Measurements from ENCODE around the gene KCNT2.
"Not testable (repeated sequence)": the region's sequence is repeated elsewhere in the genome, so short reads cannot be mapped to it uniquely, and the experiment has no call there.

Gene KCNT2

GRCh38 chr1:196319301-196319700, 288.9 kb downstream of the KCNT2 start:
- DNase-seq (ENCODE audit: low spot score) = no peak

GRCh38 chr1:196317535-196318522, 290.4 kb downstream of the KCNT2 start:
- peak; percentile 47 for DNase-seq (ENCODE audit: low spot score)

GRCh38 chr1:196312739-196313138, 295.5 kb downstream of the KCNT2 start:
- DNase-seq (ENCODE audit: low spot score) = no peak

- peak; percentile 21 for DNase-seq (ENCODE audit: low spot score)
Measured at GRCh38 chr1:196309386-196309785, 298.9 kb downstream of the KCNT2 start.

- no peak for DNase-seq (ENCODE audit: low spot score)
Measured at GRCh38 chr1:196308176-196308575, 300.1 kb downstream of the KCNT2 start.

GRCh38 chr1:196306421-196306820, 301.8 kb downstream of the KCNT2 start:
- no peak for DNase-seq (ENCODE audit: low spot score)

- peak; percentile 2 for DNase-seq (ENCODE audit: low spot score)
Measured at GRCh38 chr1:196305216-196305615, 303.0 kb downstream of the KCNT2 start.

- no peak for DNase-seq (ENCODE audit: low spot score)
Measured at GRCh38 chr1:196302981-196303380, 305.3 kb downstream of the KCNT2 start.

- DNase-seq (ENCODE audit: low spot score) = no peak
Measured at GRCh38 chr1:196302420-196302819, 305.8 kb downstream of the KCNT2 start.

GRCh38 chr1:196295766-196296165, 312.5 kb downstream of the KCNT2 start:
- no peak for DNase-seq (ENCODE audit: low spot score)

GRCh38 chr1:196278816-196279215, 329.4 kb downstream of the KCNT2 start:
- DNase-seq (ENCODE audit: low spot score) = no peak

GRCh38 chr1:196277860-196278259, 330.4 kb downstream of the KCNT2 start:
- no peak for DNase-seq (ENCODE audit: low spot score)

- no peak for DNase-seq (ENCODE audit: low spot score)
Measured at GRCh38 chr1:196271212-196271947, 336.9 kb downstream of the KCNT2 start.

GRCh38 chr1:196263086-196263485, 345.2 kb downstream of the KCNT2 start:
- DNase-seq (ENCODE audit: low spot score) = not testable (repeated sequence)

GRCh38 chr1:196260270-196260669, 348.0 kb downstream of the KCNT2 start:
- DNase-seq (ENCODE audit: low spot score) = no peak

- DNase-seq (ENCODE audit: low spot score) = no peak
Measured at GRCh38 chr1:196259316-196259715, 348.9 kb downstream of the KCNT2 start.

GRCh38 chr1:196255762-196256161, 352.5 kb downstream of the KCNT2 start:
- DNase-seq (ENCODE audit: low spot score) = no peak

- no peak for DNase-seq (ENCODE audit: low spot score)
Measured at GRCh38 chr1:196229546-196229945, 378.7 kb downstream of the KCNT2 start.

GRCh38 chr1:196214866-196215265, 393.4 kb downstream of the KCNT2 start:
- DNase-seq (ENCODE audit: low spot score) = no peak

- DNase-seq (ENCODE audit: low spot score) = no peak
Measured at GRCh38 chr1:196209983-196210382, 398.3 kb downstream of the KCNT2 start.

- peak; percentile 7 for DNase-seq (ENCODE audit: low spot score)
Measured at GRCh38 chr1:196209265-196209664, 399.0 kb downstream of the KCNT2 start.

GRCh38 chr1:196207612-196208217, 400.5 kb downstream of the KCNT2 start:
- DNase-seq (ENCODE audit: low spot score) = no peak

GRCh38 chr1:196205882-196206281, 402.4 kb downstream of the KCNT2 start:
- no peak for DNase-seq (ENCODE audit: low spot score)

Measured in Ammon's horn (tissue), 1 donor.